Measurements from ENCODE around the gene SLC9A7.

GRCh38 chrX:46588263-46588662 is 170.7 kb downstream of the SLC9A7 start:
- no peak for TF ChIP-seq POLR2A (IDR thresholded peaks at IDR 0.05; ENCODE audit: low read depth)
- TF ChIP-seq EP300 (IDR thresholded peaks at IDR 0.05) = no peak
